Measurements from ENCODE around the gene AGTPBP1.

GRCh38 chr9:85586684-85587083, 155.1 kb downstream of the AGTPBP1 start:
- TF ChIP-seq CTCF (IDR thresholded peaks at IDR 0.05) (no peak), POLR2A (IDR thresholded peaks at IDR 0.05) (no peak)
